Stimulated activated naive CD8-positive, alpha-beta T cell treated with anti-CD3 and anti-CD28 coated beads, Interleukin-15, amount 100 ng/mL, for 72 hours (primary cell): ENCODE measurements around the gene KIAA0825.

Source experiments
- ATAC-seq: fragments of 150-1000 bp; cut with Tn5 transposase; 2 replicates; pipeline ENCODE4 v1.10.0; 2021; ENCODE audit warnings: mild to moderate bottlenecking, moderate library complexity
- DNase-seq, 2 donors: peaks; one replicate each; pipeline ENCODE4 v3.0.0; 2021 to 2022
- H3K27ac Mint-ChIP-seq, 2 donors: one replicate each; pipeline ENCODE4 v1.8.0; 2022; ENCODE audit warnings: mild to moderate bottlenecking in 2 of 2, mixed read lengths in 2 of 2, moderate library complexity in 2 of 2
- H3K27me3 Mint-ChIP-seq: one replicate; pipeline ENCODE4 v1.8.0; 2022; ENCODE audit warnings: mixed read lengths
- H3K4me1 Mint-ChIP-seq: one replicate; pipeline ENCODE4 v1.8.0; 2022; ENCODE audit warnings: mild to moderate bottlenecking, mixed read lengths
- H3K4me3 Mint-ChIP-seq, 2 donors: one replicate each; pipeline ENCODE4 v1.8.0; 2022; ENCODE audit warnings: mild to moderate bottlenecking in 2 of 2, mixed read lengths in 2 of 2, moderate library complexity in 1 of 2
- H3K9me3 Mint-ChIP-seq, 2 donors: one replicate each; pipeline ENCODE4 v1.8.0; 2022; ENCODE audit warnings: mixed read lengths in 2 of 2

Gene KIAA0825

GRCh38 chr5:94396687-94397086 lies 221.7 kb downstream of the KIAA0825 start:
- no peak overlapping the region for H3K27ac Mint-ChIP-seq
- DNase-seq (no peak), ATAC-seq (no peak)
- H3K4me1 Mint-ChIP-seq: no peaks in the 10 kb centered on the region
- no peaks in the 10 kb centered on the region for H3K9me3 Mint-ChIP-seq
- no peaks in the 10 kb centered on the region for H3K27me3 Mint-ChIP-seq
- H3K4me3 Mint-ChIP-seq: no peak overlapping the region

GRCh38 chr5:94395468-94395867 lies 222.9 kb downstream of the KIAA0825 start:
- Mint-ChIP-seq H3K27ac (no peak overlapping the region), H3K4me3 (no peak overlapping the region), H3K27me3 (no peaks in the 10 kb centered on the region), H3K9me3 (no peaks in the 10 kb centered on the region), H3K4me1 (no peaks in the 10 kb centered on the region)
- ATAC-seq: no peak
- no peak for DNase-seq

- DNase-seq: no peak
- H3K4me3 Mint-ChIP-seq: no peak overlapping the region
- H3K4me1 Mint-ChIP-seq: no peaks in the 10 kb centered on the region
- no peaks in the 10 kb centered on the region for H3K9me3 Mint-ChIP-seq
- no peak for ATAC-seq
- H3K27me3 Mint-ChIP-seq: no peaks in the 10 kb centered on the region
- H3K27ac Mint-ChIP-seq: no peak overlapping the region
Measured at GRCh38 chr5:94391996-94392395, 226.4 kb downstream of the KIAA0825 start.

GRCh38 chr5:94389515-94389899 lies 228.9 kb downstream of the KIAA0825 start:
- Mint-ChIP-seq H3K9me3 (no peaks in the 10 kb centered on the region), H3K4me1 (no peaks in the 10 kb centered on the region), H3K4me3 (no peak overlapping the region), H3K27me3 (no peaks in the 10 kb centered on the region), H3K27ac (peak overlapping the region in 1 of 2 donors; percentile 12)
- DNase-seq (no peak), ATAC-seq (peak; percentile 84)

- DNase-seq: no peak
- ATAC-seq: peak; percentile 34
- no peak overlapping the region for H3K4me3 Mint-ChIP-seq
- peak overlapping the region in 1 of 2 donors; percentile 12 for H3K27ac Mint-ChIP-seq
- H3K27me3 Mint-ChIP-seq: no peaks in the 10 kb centered on the region
- H3K4me1 Mint-ChIP-seq: no peaks in the 10 kb centered on the region
- H3K9me3 Mint-ChIP-seq: no peaks in the 10 kb centered on the region
Measured at GRCh38 chr5:94388773-94389514, 229.5 kb downstream of the KIAA0825 start.

- Mint-ChIP-seq H3K4me3 (no peak overlapping the region), H3K4me1 (no peaks in the 10 kb centered on the region), H3K27ac (no peak overlapping the region), H3K9me3 (no peaks in the 10 kb centered on the region), H3K27me3 (no peaks in the 10 kb centered on the region)
- ATAC-seq: no peak
- DNase-seq: no peak
Measured at GRCh38 chr5:94385767-94386166, 232.6 kb downstream of the KIAA0825 start.

GRCh38 chr5:94378062-94378461 lies 240.3 kb downstream of the KIAA0825 start:
- H3K27me3 Mint-ChIP-seq: no peaks in the 10 kb centered on the region
- H3K4me3 Mint-ChIP-seq: no peak overlapping the region
- no peaks in the 10 kb centered on the region for H3K9me3 Mint-ChIP-seq

GRCh38 chr5:94376672-94377345 lies 241.6 kb downstream of the KIAA0825 start:
- Mint-ChIP-seq H3K27me3 (no peaks in the 10 kb centered on the region), H3K4me1 (no peaks in the 10 kb centered on the region), H3K9me3 (no peaks in the 10 kb centered on the region), H3K27ac (no peak overlapping the region), H3K4me3 (no peak overlapping the region)
- DNase-seq: no peak
- no peak for ATAC-seq

More at GRCh38 chr5:94378062-94378461, 240.3 kb downstream of the KIAA0825 start:
- ATAC-seq (no peak), DNase-seq (no peak)
- Mint-ChIP-seq H3K4me1 (no peaks in the 10 kb centered on the region), H3K27ac (no peak overlapping the region)

- H3K27ac Mint-ChIP-seq: no peak overlapping the region
- no peaks in the 10 kb centered on the region for H3K27me3 Mint-ChIP-seq
- H3K9me3 Mint-ChIP-seq: no peaks in the 10 kb centered on the region
- H3K4me1 Mint-ChIP-seq: no peaks in the 10 kb centered on the region
- no peak for ATAC-seq
- DNase-seq: no peak
- no peak overlapping the region for H3K4me3 Mint-ChIP-seq
Measured at GRCh38 chr5:94375801-94376200, 242.6 kb downstream of the KIAA0825 start.

- ATAC-seq (no peak), DNase-seq (no peak)
- H3K9me3 Mint-ChIP-seq: no peaks in the 10 kb centered on the region
- no peak overlapping the region for H3K4me3 Mint-ChIP-seq
- H3K27me3 Mint-ChIP-seq: no peaks in the 10 kb centered on the region
- H3K4me1 Mint-ChIP-seq: no peaks in the 10 kb centered on the region
- H3K27ac Mint-ChIP-seq: no peak overlapping the region
Measured at GRCh38 chr5:94374336-94374735, 244.1 kb downstream of the KIAA0825 start.

GRCh38 chr5:94367900-94368299 lies 250.5 kb downstream of the KIAA0825 start:
- Mint-ChIP-seq H3K27ac (no peak overlapping the region), H3K4me3 (no peak overlapping the region), H3K4me1 (no peaks in the 10 kb centered on the region), H3K9me3 (no peaks in the 10 kb centered on the region), H3K27me3 (no peaks in the 10 kb centered on the region)
- ATAC-seq (no peak), DNase-seq (no peak)

- H3K9me3 Mint-ChIP-seq: no peaks in the 10 kb centered on the region
- no peaks in the 10 kb centered on the region for H3K27me3 Mint-ChIP-seq
- DNase-seq: no peak
- no peak overlapping the region for H3K27ac Mint-ChIP-seq
- H3K4me3 Mint-ChIP-seq: no peak overlapping the region
- no peak for ATAC-seq
- no peaks in the 10 kb centered on the region for H3K4me1 Mint-ChIP-seq
Measured at GRCh38 chr5:94366811-94367210, 251.6 kb downstream of the KIAA0825 start.

GRCh38 chr5:94362857-94363256 lies 255.5 kb downstream of the KIAA0825 start:
- Mint-ChIP-seq H3K4me3 (no peak overlapping the region), H3K27me3 (no peaks in the 10 kb centered on the region), H3K4me1 (no peaks in the 10 kb centered on the region), H3K9me3 (no peaks in the 10 kb centered on the region), H3K27ac (peak overlapping the region in 1 of 2 donors; percentile 19)
- DNase-seq (no peak), ATAC-seq (no peak)

- no peak overlapping the region for H3K27ac Mint-ChIP-seq
- H3K9me3 Mint-ChIP-seq: no peaks in the 10 kb centered on the region
- DNase-seq: no peak
- H3K4me1 Mint-ChIP-seq: no peaks in the 10 kb centered on the region
- no peak overlapping the region for H3K4me3 Mint-ChIP-seq
- no peak for ATAC-seq
- no peaks in the 10 kb centered on the region for H3K27me3 Mint-ChIP-seq
Measured at GRCh38 chr5:94361832-94362796, 256.3 kb downstream of the KIAA0825 start.

GRCh38 chr5:94361161-94361560 lies 257.2 kb downstream of the KIAA0825 start:
- H3K9me3 Mint-ChIP-seq: no peaks in the 10 kb centered on the region

More at GRCh38 chr5:94361161-94361560, 257.2 kb downstream of the KIAA0825 start:
- DNase-seq (no peak), ATAC-seq (no peak)
- Mint-ChIP-seq H3K4me3 (no peak overlapping the region), H3K4me1 (no peaks in the 10 kb centered on the region), H3K27me3 (no peaks in the 10 kb centered on the region), H3K27ac (no peak overlapping the region)
